Osteoblast (primary cell): Measurements from ENCODE around the gene RFTN1. TPM values are rescaled to one million over a fixed set of nuclear protein-coding genes. Genes with fewer than 3 reads are reported as not detected.

ENCODE experiments used
- DNase-seq: peaks from one replicate; pipeline ENCODE4 v3.0.0; 2011; ENCODE audit warnings: low spot score, mixed read lengths; ENCODE audit not compliant: insufficient read length; ENCODE audit errors: missing footprints
- H2AFZ ChIP-seq: 2 replicates; pipeline ENCODE4 v1.6.0; 2011; ENCODE audit warnings: mild to moderate bottlenecking, low read length
- H3K27ac ChIP-seq: 2 replicates; pipeline ENCODE4 v1.5.1; 2011; ENCODE audit warnings: mild to moderate bottlenecking, low read depth, low read length, moderate library complexity
- H3K27me3 ChIP-seq: 2 replicates; pipeline ENCODE4 v1.6.0; 2012; ENCODE audit warnings: mild to moderate bottlenecking, control low read depth, inconsistent platforms, low read length, moderate library complexity; ENCODE audit not compliant: insufficient read depth
- H3K36me3 ChIP-seq: 2 replicates; pipeline ENCODE4 v1.5.1; 2011; ENCODE audit warnings: mild to moderate bottlenecking, low read length, control low read depth, moderate library complexity; ENCODE audit not compliant: insufficient read depth
- H3K4me1 ChIP-seq: 2 replicates; pipeline ENCODE4 v1.5.1; 2011; ENCODE audit warnings: mild to moderate bottlenecking, low read length, control low read depth, moderate library complexity; ENCODE audit not compliant: insufficient read depth
- H3K4me2 ChIP-seq: 2 replicates; pipeline ENCODE4 v1.6.0; 2011; ENCODE audit warnings: mild to moderate bottlenecking, low read length; ENCODE audit not compliant: insufficient read depth
- H3K4me3 ChIP-seq: fragments of 200-600 bp; sonication (generic); 3 replicates; pipeline ENCODE4 v1.5.1; 2012; ENCODE audit warnings: mild to moderate bottlenecking, low read length, inconsistent platforms; ENCODE audit not compliant: insufficient read depth
- H3K79me2 ChIP-seq: 2 replicates; pipeline ENCODE4 v1.6.0; 2012; ENCODE audit warnings: mild to moderate bottlenecking, low read length, control low read depth, inconsistent platforms; ENCODE audit not compliant: insufficient read depth
- H3K9me3 ChIP-seq: 2 replicates; pipeline ENCODE4 v1.5.1; 2011; ENCODE audit warnings: low read depth, low read length, control low read depth
- H4K20me1 ChIP-seq: 2 replicates; pipeline ENCODE4 v1.6.0; 2012; ENCODE audit warnings: mild to moderate bottlenecking, low read length, control low read depth; ENCODE audit not compliant: insufficient read depth
- CTCF ChIP-seq: IDR thresholded peaks from 2 replicates; pipeline ENCODE4 v1.5.1; 2011; ENCODE audit warnings: mild to moderate bottlenecking, low read depth, low read length, moderate library complexity; ENCODE audit errors: extremely low read depth
- total RNA-seq: library from RNA; depleted of rRNA; stranded (reverse); fragments of >200 nt; gene quantifications from 2 replicates; pipeline ENCODE4 v1.2.3, GENCODE V29; 2012

RFTN1 gene
- total RNA-seq, 1 donor, result 99.2 TPM

GRCh38 chr3:16365491-16366128 lies 147.9 kb downstream of the RFTN1 start:
- H3K9me3 ChIP-seq, result no peaks in the 10 kb centered on the region
- no peak overlapping the region for H3K4me3 ChIP-seq
- no peaks in the 10 kb centered on the region for H3K27me3 ChIP-seq
- H4K20me1 ChIP-seq, result no peaks in the 10 kb centered on the region
- no peak overlapping the region for H2AFZ ChIP-seq
- peaks cover 4% of the 10 kb centered on the region for H3K4me1 ChIP-seq
- no peaks in the 10 kb centered on the region for H3K79me2 ChIP-seq
- no peak overlapping the region for H3K27ac ChIP-seq
- H3K4me2 ChIP-seq, result no peak overlapping the region
- TF ChIP-seq CTCF, result no peak
- no peak for DNase-seq
- peaks cover 40% of the 10 kb centered on the region for H3K36me3 ChIP-seq

- no peak for DNase-seq
- H3K4me3 ChIP-seq, result no peak overlapping the region
- H3K79me2 ChIP-seq, result no peaks in the 10 kb centered on the region
- H3K27me3 ChIP-seq, result no peaks in the 10 kb centered on the region
- H3K27ac ChIP-seq, result no peak overlapping the region
- no peak for TF ChIP-seq CTCF
- H3K4me1 ChIP-seq, result peaks cover 4% of the 10 kb centered on the region
- peaks cover 38% of the 10 kb centered on the region for H3K36me3 ChIP-seq
- no peaks in the 10 kb centered on the region for H3K9me3 ChIP-seq
- no peak overlapping the region for H3K4me2 ChIP-seq
- H4K20me1 ChIP-seq, result no peaks in the 10 kb centered on the region
- H2AFZ ChIP-seq, result no peak overlapping the region
These were observed 148.5 kb downstream of the RFTN1 start for GRCh38 chr3:16364963-16365362.

GRCh38 chr3:16364323-16364722 lies 149.2 kb downstream of the RFTN1 start:
- TF ChIP-seq CTCF, result no peak
- H3K27me3 ChIP-seq, result no peaks in the 10 kb centered on the region

GRCh38 chr3:16363636-16364035 lies 149.9 kb downstream of the RFTN1 start:
- Histone ChIP-seq H3K4me1 (peaks cover 4% of the 10 kb centered on the region), H3K79me2 (no peaks in the 10 kb centered on the region), H3K4me2 (no peak overlapping the region), H3K36me3 (peaks cover 25% of the 10 kb centered on the region), H3K9me3 (no peaks in the 10 kb centered on the region), H4K20me1 (no peaks in the 10 kb centered on the region), H3K27me3 (no peaks in the 10 kb centered on the region), H2AFZ (no peak overlapping the region), H3K27ac (no peak overlapping the region), H3K4me3 (no peak overlapping the region)
- no peak for DNase-seq
- no peak for TF ChIP-seq CTCF

More at GRCh38 chr3:16364323-16364722, 149.2 kb downstream of the RFTN1 start:
- no peak for DNase-seq
- H3K4me3 ChIP-seq, result no peak overlapping the region
- no peak overlapping the region for H3K4me2 ChIP-seq
- peaks cover 4% of the 10 kb centered on the region for H3K4me1 ChIP-seq
- no peaks in the 10 kb centered on the region for H4K20me1 ChIP-seq
- H3K9me3 ChIP-seq, result no peaks in the 10 kb centered on the region
- no peak overlapping the region for H3K27ac ChIP-seq
- H3K79me2 ChIP-seq, result no peaks in the 10 kb centered on the region
- H3K36me3 ChIP-seq, result peaks cover 32% of the 10 kb centered on the region
- H2AFZ ChIP-seq, result no peak overlapping the region
